Spleen (tissue), 11 donors: ENCODE measurements around the gene PRR15. TPM values are rescaled to one million over a fixed set of nuclear protein-coding genes. Genes with fewer than 3 reads are reported as not detected.

Experiments
- DNase-seq: peaks from one replicate; pipeline ENCODE4 v3.0.0-alpha.2; 2020
- H3K27ac ChIP-seq, 8 donors: fragments of 200-600 bp; sonication (generic) in 7 of 8; 1 replicate in 4 of 8; 2 replicates in 4 of 8; pipeline versions ENCODE4 v1.5.0 to v1.8.0; 2016 to 2021; ENCODE audit warnings: inconsistent platforms in 4 of 8, mild to moderate bottlenecking in 4 of 8, moderate library complexity in 1 of 8
- H3K27me3 ChIP-seq, 7 donors: fragments of 200-600 bp; sonication (generic) in 6 of 7; replicated peaks in 1 of 7; 1 replicate in 4 of 7; 2 replicates in 3 of 7; pipeline versions ENCODE4 v1.5.0 to v1.8.0; 2016 to 2021; ENCODE audit warnings: inconsistent platforms in 3 of 7, mild to moderate bottlenecking in 1 of 7
- H3K36me3 ChIP-seq, 6 donors: fragments of 200-600 bp; sonication (generic) in 5 of 6; 1 replicate in 4 of 6; 2 replicates in 2 of 6; pipeline versions ENCODE4 v1.5.0 to v1.8.0; 2016 to 2021; ENCODE audit warnings: inconsistent platforms in 2 of 6
- H3K4me1 ChIP-seq, 6 donors: fragments of 200-600 bp; sonication (generic) in 5 of 6; 1 replicate in 3 of 6; 2 replicates in 3 of 6; pipeline versions ENCODE4 v1.5.0 to v1.8.0; 2016 to 2021; ENCODE audit warnings: inconsistent platforms in 3 of 6
- H3K4me3 ChIP-seq, 8 donors: fragments of 200-600 bp; sonication (generic) in 7 of 8; 1 replicate in 4 of 8; 2 replicates in 4 of 8; pipeline versions ENCODE4 v1.5.0 to v1.8.0; 2016 to 2021; ENCODE audit warnings: inconsistent platforms in 4 of 8, mild to moderate bottlenecking in 4 of 8, moderate library complexity in 2 of 8
- H3K9me3 ChIP-seq, 8 donors: fragments of 200-600 bp; sonication (generic) in 7 of 8; 1 replicate in 4 of 8; 2 replicates in 4 of 8; pipeline versions ENCODE4 v1.5.0 to v1.8.0; 2016 to 2021; ENCODE audit warnings: inconsistent platforms in 4 of 8
- CTCF ChIP-seq, 11 experiments: fragments of 200-600 bp in 7 of 11; fragments of 450-650 bp in 4 of 11; sonication (generic) in 4 of 11; IDR thresholded peaks in 8 of 11; conservative IDR thresholded peaks in 3 of 11; 1 replicate in 7 of 11; 2 replicates in 4 of 11; pipeline versions ENCODE4 v1.4.0 to v1.8.0; 2016 to 2021; ENCODE audit warnings: antibody characterized with exemption in 11 of 11, inconsistent platforms in 4 of 11, mild to moderate bottlenecking in 1 of 11
- POLR2A ChIP-seq, 3 donors: fragments of 450-650 bp; IDR thresholded peaks; one replicate each; pipeline ENCODE4 v1.5.1; 2017; ENCODE audit warnings: antibody characterized with exemption in 3 of 3, mild to moderate bottlenecking in 1 of 3
- POLR2AphosphoS5 ChIP-seq, 3 donors: sonication (generic); formaldehyde crosslinking; IDR thresholded peaks; one replicate each; pipeline ENCODE4 v1.5.1; 2017; ENCODE audit warnings: antibody characterized with exemption in 3 of 3
- WGBS, 5 donors: extraction: QIAGEN DNeasy Blood & Tissue Kit in 3 of 5; methylation state at CpG; one replicate each; pipeline versions ENCODE4 v1.1.5 to v1.1.7; 2013 to 2018; 5-methylcytosine and 5-hydroxymethylcytosine counted together
- intact Hi-C: fragments of 100-400 bp; cut with DNase I; formaldehyde crosslinking; loops from one replicate; pipeline ENCODE4 v1.15.0; 2023; ENCODE audit warnings: low total_unique reads
- polyA plus RNA-seq, 3 donors: library from polyadenylated mRNA; stranded (reverse); fragments of 200-250 nt; gene quantifications; one replicate each; pipeline ENCODE4 v1.2.1, GENCODE V29; 2013
- total RNA-seq, 7 donors: library from RNA; depleted of rRNA in 3 of 7; stranded (reverse); fragments of >200 nt in 3 of 7; fragmentation: NEBNext Ultra II Directional in 4 of 7; extraction: Animal tissue kit (Norgen Biotek cat#: 25700) in 4 of 7; gene quantifications; one replicate each; pipeline versions ENCODE4 v1.1.0 to v1.2.1, GENCODE V29; 2016 to 2021
- donor health status: healthy with polysubstance abuse.
- donor health status: DM: no; HTN: no; CAD: no; lungs with moderate emphysema.
- donor health status: DM: no; HTN: no; CAD: no.
- donor health status: Bipolar disorder and iron deficiency.
- donor health status: healthy.
- donor health status: DM: no; HTN: no; CAD: no.
- donor health status: DM: yes; HTN: yes; CAD: no.

Gene PRR15
- total and polyA plus RNA-seq, 10 donors: 0.06 to 0.11 TPM; not detected in 8

GRCh38 chr7:29574659-29575058 lies 11.0 kb downstream of the PRR15 start:
- intact Hi-C loops: no loop called here
- H3K27ac ChIP-seq: no peak overlapping the region
- peaks cover 0 to 22% (median 0%) of the 10 kb centered on the region in 7 donors for H3K27me3 ChIP-seq
- 18 to 38% (median 30%) methylated on average over 2 to 3 of the region's 3 CpGs for WGBS, 5 donors
- no peak for DNase-seq
- TF ChIP-seq POLR2A (IDR thresholded peaks at IDR 0.05) (no peak), POLR2AphosphoS5 (IDR thresholded peaks at IDR 0.05) (no peak), CTCF (IDR thresholded peaks at IDR 0.05 in 8 of 11, conservative IDR thresholded peaks at IDR 0.05 in 3 of 11) (no peak)
- no peaks in the 10 kb centered on the region for H3K4me1 ChIP-seq
- peaks cover 0 to 35% (median 22%) of the 10 kb centered on the region in 8 donors for H3K9me3 ChIP-seq
- no peak overlapping the region for H3K4me3 ChIP-seq
- no peaks in the 10 kb centered on the region for H3K36me3 ChIP-seq

- H3K27ac ChIP-seq: no peak overlapping the region
- H3K4me1 ChIP-seq: peaks cover 0 to 8% (median 0%) of the 10 kb centered on the region in 6 donors
- intact Hi-C loops: no loop called here
- TF ChIP-seq POLR2AphosphoS5 (IDR thresholded peaks at IDR 0.05) (no peak), POLR2A (IDR thresholded peaks at IDR 0.05) (no peak), CTCF (IDR thresholded peaks at IDR 0.05 in 8 of 11, conservative IDR thresholded peaks at IDR 0.05 in 3 of 11) (no peak)
- DNase-seq: no peak
- H3K9me3 ChIP-seq: no peaks in the 10 kb centered on the region
- no peaks in the 10 kb centered on the region for H3K27me3 ChIP-seq
- H3K36me3 ChIP-seq: no peaks in the 10 kb centered on the region
- H3K4me3 ChIP-seq: no peak overlapping the region
- 73 to 92% (median 86%) methylated on average over 3 of the region's 3 CpGs for whole genome bisulfite sequencing, 5 donors
These were observed 23.7 kb downstream of the PRR15 start for GRCh38 chr7:29587195-29587808.

GRCh38 chr7:29588212-29588611 lies 24.6 kb downstream of the PRR15 start:
- intact Hi-C loops: no loop called here
- TF ChIP-seq POLR2A (IDR thresholded peaks at IDR 0.05) (no peak), CTCF (IDR thresholded peaks at IDR 0.05 in 8 of 11, conservative IDR thresholded peaks at IDR 0.05 in 3 of 11) (no peak), POLR2AphosphoS5 (IDR thresholded peaks at IDR 0.05) (no peak)
- H3K4me3 ChIP-seq: no peak overlapping the region
- H3K36me3 ChIP-seq: no peaks in the 10 kb centered on the region
- no peaks in the 10 kb centered on the region for H3K9me3 ChIP-seq
- H3K27ac ChIP-seq: no peak overlapping the region
- 75 to 84% (median 79%) methylated on average over 2 of the region's 2 CpGs for WGBS, 5 donors
- peaks cover 0 to 8% (median 0%) of the 10 kb centered on the region in 6 donors for H3K4me1 ChIP-seq
- no peaks in the 10 kb centered on the region for H3K27me3 ChIP-seq
- no peak for DNase-seq

GRCh38 chr7:29588900-29589696 lies 25.5 kb downstream of the PRR15 start:
- Histone ChIP-seq H3K9me3 (no peaks in the 10 kb centered on the region), H3K27ac (no peak overlapping the region), H3K27me3 (peaks cover 0 to 6% (median 0%) of the 10 kb centered on the region in 7 donors), H3K36me3 (no peaks in the 10 kb centered on the region), H3K4me3 (peak overlapping the region in 1 of 8 donors; percentile 27), H3K4me1 (peaks cover 0 to 8% (median 0%) of the 10 kb centered on the region in 6 donors)
- DNase-seq: no peak
- TF ChIP-seq POLR2AphosphoS5 (IDR thresholded peaks at IDR 0.05) (no peak), CTCF (IDR thresholded peaks at IDR 0.05 in 8 of 11, conservative IDR thresholded peaks at IDR 0.05 in 3 of 11) (peak in 10 of 11 experiments; percentile 45 to 89 (median 71)), POLR2A (IDR thresholded peaks at IDR 0.05) (no peak)
- intact Hi-C loops: no loop called here
- 23 to 49% (median 37%) methylated on average over 8 of the region's 8 CpGs for WGBS, 5 donors
